A549 (cell line): ENCODE results near the gene CCDC33.

Experiments used
- MAFK ChIP-seq: fragments of 450-650 bp; IDR thresholded peaks from 2 replicates; pipeline ENCODE4 v1.6.1; 2014; ENCODE audit not compliant: partially characterized antibody
- MYC ChIP-seq: IDR thresholded peaks from 2 replicates; pipeline ENCODE4 v1.6.1; 2012; ENCODE audit warnings: mild to moderate bottlenecking, inconsistent platforms, low read length, improper control_type of control experiment, borderline replicate concordance
- TF ChIP-seq, protein P1 (sequence below): fragments of >200 bp; sonication (Bioruptor Twin); formaldehyde crosslinking; IDR thresholded peaks from 3 replicates; pipeline ENCODE4 v1.5.1; 2016

DNA sequence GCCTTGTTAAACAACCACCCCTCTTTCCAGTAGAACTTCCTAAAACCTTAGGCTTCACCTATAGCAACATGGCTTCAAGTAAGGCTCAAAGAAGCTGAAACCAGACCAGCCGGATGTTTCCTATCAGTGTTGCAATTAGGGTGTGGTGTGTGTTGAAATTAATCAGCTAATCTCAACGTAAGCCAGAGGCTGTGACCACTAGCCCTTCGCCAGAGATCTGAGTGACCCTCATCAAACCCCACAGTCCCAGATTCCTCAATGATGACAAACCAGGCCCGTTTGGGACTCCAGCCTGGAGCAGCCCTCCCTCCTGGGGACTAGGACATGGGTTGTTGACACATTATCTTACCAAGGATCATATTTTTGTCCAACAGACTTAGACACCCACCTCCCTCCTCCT, 104.0 kb downstream of the CCDC33 start:
- TF ChIP-seq, protein P1, sequence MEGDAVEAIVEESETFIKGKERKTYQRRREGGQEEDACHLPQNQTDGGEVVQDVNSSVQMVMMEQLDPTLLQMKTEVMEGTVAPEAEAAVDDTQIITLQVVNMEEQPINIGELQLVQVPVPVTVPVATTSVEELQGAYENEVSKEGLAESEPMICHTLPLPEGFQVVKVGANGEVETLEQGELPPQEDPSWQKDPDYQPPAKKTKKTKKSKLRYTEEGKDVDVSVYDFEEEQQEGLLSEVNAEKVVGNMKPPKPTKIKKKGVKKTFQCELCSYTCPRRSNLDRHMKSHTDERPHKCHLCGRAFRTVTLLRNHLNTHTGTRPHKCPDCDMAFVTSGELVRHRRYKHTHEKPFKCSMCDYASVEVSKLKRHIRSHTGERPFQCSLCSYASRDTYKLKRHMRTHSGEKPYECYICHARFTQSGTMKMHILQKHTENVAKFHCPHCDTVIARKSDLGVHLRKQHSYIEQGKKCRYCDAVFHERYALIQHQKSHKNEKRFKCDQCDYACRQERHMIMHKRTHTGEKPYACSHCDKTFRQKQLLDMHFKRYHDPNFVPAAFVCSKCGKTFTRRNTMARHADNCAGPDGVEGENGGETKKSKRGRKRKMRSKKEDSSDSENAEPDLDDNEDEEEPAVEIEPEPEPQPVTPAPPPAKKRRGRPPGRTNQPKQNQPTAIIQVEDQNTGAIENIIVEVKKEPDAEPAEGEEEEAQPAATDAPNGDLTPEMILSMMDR = no peak
- TF ChIP-seq MAFK = no peak
- TF ChIP-seq MYC = no peak
